ENCODE data around the gene SPATA31E1. TPM values are rescaled to one million over a fixed set of nuclear protein-coding genes. Genes with fewer than 3 reads are reported as not detected.

The SPATA31E1 gene
- total RNA-seq, 1 donor from 2014 or later, result 0.21 TPM

- Mint-ChIP-seq H3K4me1 (no peaks in the 10 kb centered on the region), H3K27ac (ENCODE audit: unreplicated experiment) (no peak overlapping the region), H3K27me3 (ENCODE audit: low read depth) (no peaks in the 10 kb centered on the region), H3K36me3 (ENCODE audit: low read depth) (no peaks in the 10 kb centered on the region), H3K4me3 (no peak overlapping the region), H3K9me3 (peaks cover 7% of the 10 kb centered on the region)
- TF ChIP-seq CTCF (conservative IDR thresholded peaks at IDR 0.05), result no peak
- DNase-seq (ENCODE audit: low read depth, low spot score), result no peak
Measured at GRCh38 chr9:87880116-87880515, 2.6 kb upstream of the SPATA31E1 start.

- DNase-seq (ENCODE audit: low read depth, low spot score), result no peak
- H3K27me3 Mint-ChIP-seq (ENCODE audit: low read depth), result no peaks in the 10 kb centered on the region
- no peak for TF ChIP-seq CTCF (conservative IDR thresholded peaks at IDR 0.05)
- H3K4me1 Mint-ChIP-seq, result no peaks in the 10 kb centered on the region
- H3K27ac Mint-ChIP-seq (ENCODE audit: unreplicated experiment), result no peak overlapping the region
- H3K4me3 Mint-ChIP-seq, result no peak overlapping the region
- H3K36me3 Mint-ChIP-seq (ENCODE audit: low read depth), result no peaks in the 10 kb centered on the region
- peaks cover 7% of the 10 kb centered on the region for H3K9me3 Mint-ChIP-seq
Measured at GRCh38 chr9:87880683-87881082, 2.0 kb upstream of the SPATA31E1 start.

GRCh38 chr9:87883274-87883673 is 597 bp downstream of the SPATA31E1 start:
- no peak for DNase-seq (ENCODE audit: low read depth, low spot score)
- no peak for TF ChIP-seq CTCF (conservative IDR thresholded peaks at IDR 0.05)
- Mint-ChIP-seq H3K4me1 (no peaks in the 10 kb centered on the region), H3K27me3 (ENCODE audit: low read depth) (no peaks in the 10 kb centered on the region), H3K36me3 (ENCODE audit: low read depth) (no peaks in the 10 kb centered on the region), H3K9me3 (no peaks in the 10 kb centered on the region), H3K4me3 (no peak overlapping the region), H3K27ac (ENCODE audit: unreplicated experiment) (peak overlapping the region; percentile 27)

GRCh38 chr9:87883990-87884389 is 1.3 kb downstream of the SPATA31E1 start:
- Mint-ChIP-seq H3K27me3 (ENCODE audit: low read depth) (no peaks in the 10 kb centered on the region), H3K9me3 (no peaks in the 10 kb centered on the region), H3K36me3 (ENCODE audit: low read depth) (no peaks in the 10 kb centered on the region), H3K4me1 (no peaks in the 10 kb centered on the region), H3K27ac (ENCODE audit: unreplicated experiment) (peak overlapping the region; percentile 62), H3K4me3 (no peak overlapping the region)
- DNase-seq (ENCODE audit: low read depth, low spot score), result no peak
- no peak for TF ChIP-seq CTCF (conservative IDR thresholded peaks at IDR 0.05)

GRCh38 chr9:87884578-87885459 is 2.1 kb downstream of the SPATA31E1 start:
- Mint-ChIP-seq H3K27me3 (ENCODE audit: low read depth) (no peaks in the 10 kb centered on the region), H3K4me1 (no peaks in the 10 kb centered on the region), H3K36me3 (ENCODE audit: low read depth) (no peaks in the 10 kb centered on the region), H3K27ac (ENCODE audit: unreplicated experiment) (peak overlapping the region; percentile 12), H3K4me3 (no peak overlapping the region), H3K9me3 (no peaks in the 10 kb centered on the region)
- no peak for DNase-seq (ENCODE audit: low read depth, low spot score)
- no peak for TF ChIP-seq CTCF (conservative IDR thresholded peaks at IDR 0.05)
